ENCODE measurements around the gene DNAAF5. TPM values are rescaled to one million over a fixed set of nuclear protein-coding genes. Genes with fewer than 3 reads are reported as not detected.

The DNAAF5 gene
- total and polyA plus RNA-seq, 3 donors from 2014 or later: 21.1 to 67.0 (median 52.6) TPM

- H3K4me3 ChIP-seq: peak overlapping the region; percentile 63 to 65
- H3K27ac ChIP-seq: peak overlapping the region in 1 of 2 donors; percentile 11
- H3K4me1 ChIP-seq: peaks cover 8% of the 10 kb centered on the region
- 37 to 39% methylated on average over 24 to 45 of the region's 45 CpGs for WGBS, 2 donors
- DNase-seq: no peak
- intact Hi-C loops (cut with DNase I; ENCODE audit: low total_unique reads): no loop called here
- TF ChIP-seq, protein P1, sequence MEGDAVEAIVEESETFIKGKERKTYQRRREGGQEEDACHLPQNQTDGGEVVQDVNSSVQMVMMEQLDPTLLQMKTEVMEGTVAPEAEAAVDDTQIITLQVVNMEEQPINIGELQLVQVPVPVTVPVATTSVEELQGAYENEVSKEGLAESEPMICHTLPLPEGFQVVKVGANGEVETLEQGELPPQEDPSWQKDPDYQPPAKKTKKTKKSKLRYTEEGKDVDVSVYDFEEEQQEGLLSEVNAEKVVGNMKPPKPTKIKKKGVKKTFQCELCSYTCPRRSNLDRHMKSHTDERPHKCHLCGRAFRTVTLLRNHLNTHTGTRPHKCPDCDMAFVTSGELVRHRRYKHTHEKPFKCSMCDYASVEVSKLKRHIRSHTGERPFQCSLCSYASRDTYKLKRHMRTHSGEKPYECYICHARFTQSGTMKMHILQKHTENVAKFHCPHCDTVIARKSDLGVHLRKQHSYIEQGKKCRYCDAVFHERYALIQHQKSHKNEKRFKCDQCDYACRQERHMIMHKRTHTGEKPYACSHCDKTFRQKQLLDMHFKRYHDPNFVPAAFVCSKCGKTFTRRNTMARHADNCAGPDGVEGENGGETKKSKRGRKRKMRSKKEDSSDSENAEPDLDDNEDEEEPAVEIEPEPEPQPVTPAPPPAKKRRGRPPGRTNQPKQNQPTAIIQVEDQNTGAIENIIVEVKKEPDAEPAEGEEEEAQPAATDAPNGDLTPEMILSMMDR (IDR thresholded peaks at IDR 0.05): no peak
- TF ChIP-seq POLR2A (IDR thresholded peaks at IDR 0.05): no peak
- H3K9me3 ChIP-seq: no peaks in the 10 kb centered on the region
- no peaks in the 10 kb centered on the region for H3K27me3 ChIP-seq
- no peaks in the 10 kb centered on the region for H3K36me3 ChIP-seq (ENCODE audit: low read depth, missing control alignments)
Observed at GRCh38 chr7:711093-711921, 15.2 kb upstream of the DNAAF5 start.

- no peak for DNase-seq
- peaks cover 8% of the 10 kb centered on the region for H3K4me1 ChIP-seq
- no peaks in the 10 kb centered on the region for H3K36me3 ChIP-seq (ENCODE audit: low read depth, missing control alignments)
- intact Hi-C loops (cut with DNase I; ENCODE audit: low total_unique reads): no loop called here
- 1 to 3% methylated on average over 8 to 12 of the region's 44 CpGs for WGBS, 2 donors
- TF ChIP-seq, protein P1 (IDR thresholded peaks at IDR 0.05): no peak
- TF ChIP-seq POLR2A (IDR thresholded peaks at IDR 0.05): no peak
- H3K4me3 ChIP-seq: peak overlapping the region; percentile 63 to 65
- no peaks in the 10 kb centered on the region for H3K27me3 ChIP-seq
- no peaks in the 10 kb centered on the region for H3K9me3 ChIP-seq
- peak overlapping the region in 1 of 2 donors; percentile 11 for H3K27ac ChIP-seq
Observed at GRCh38 chr7:711922-712380, 14.5 kb upstream of the DNAAF5 start.

- H3K27me3 ChIP-seq: no peaks in the 10 kb centered on the region
- no peaks in the 10 kb centered on the region for H3K9me3 ChIP-seq
- WGBS, 2 donors: 26 to 39% methylated on average over 11 to 30 of the region's 74 CpGs
- H3K36me3 ChIP-seq (ENCODE audit: low read depth, missing control alignments): no peaks in the 10 kb centered on the region
- peak overlapping the region; percentile 63 to 65 for H3K4me3 ChIP-seq
- no peak for DNase-seq
- intact Hi-C loops (cut with DNase I; ENCODE audit: low total_unique reads): no loop called here
- peaks cover 8% of the 10 kb centered on the region for H3K4me1 ChIP-seq
- peak overlapping the region in 1 of 2 donors; percentile 11 for H3K27ac ChIP-seq
- no peak for TF ChIP-seq POLR2A (IDR thresholded peaks at IDR 0.05)
- TF ChIP-seq, protein P1 (IDR thresholded peaks at IDR 0.05): no peak
Observed at GRCh38 chr7:712381-713138, 13.9 kb upstream of the DNAAF5 start.

DNA sequence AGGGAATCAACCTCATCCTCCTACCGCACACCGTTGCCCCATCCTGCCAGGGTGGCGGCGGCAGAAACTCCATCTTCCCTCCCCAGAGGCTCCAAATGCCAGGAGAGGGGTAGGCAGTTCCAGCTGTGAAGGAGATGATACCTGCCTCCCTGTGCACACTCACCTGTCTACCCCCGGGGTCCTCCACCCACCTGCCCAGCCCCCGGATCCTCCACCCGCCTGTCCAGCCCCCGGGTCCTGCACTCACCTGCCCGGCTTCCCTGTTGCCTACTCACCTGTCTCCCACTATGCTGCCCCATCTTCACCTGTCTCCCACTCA, 13.4 kb upstream of the DNAAF5 start:
- Histone ChIP-seq H3K27me3 (no peaks in the 10 kb centered on the region), H3K9me3 (no peaks in the 10 kb centered on the region), H3K27ac (no peak overlapping the region), H3K4me3 (no peak overlapping the region), H3K36me3 (ENCODE audit: low read depth, missing control alignments) (no peaks in the 10 kb centered on the region), H3K4me1 (peaks cover 8% of the 10 kb centered on the region)
- no peak for DNase-seq
- TF ChIP-seq, protein P1 (IDR thresholded peaks at IDR 0.05): no peak
- no peak for TF ChIP-seq POLR2A (IDR thresholded peaks at IDR 0.05)
- intact Hi-C loops (cut with DNase I; ENCODE audit: low total_unique reads): no loop called here
- 64 to 88% methylated on average over 9 of the region's 9 CpGs for WGBS, 2 donors
